Large intestine (tissue), 3 donors: ENCODE results near the gene RND1. TPM values are rescaled to one million over a fixed set of nuclear protein-coding genes. Genes with fewer than 3 reads are reported as not detected.
A peak's percentile ranks its signal among the peaks of the same experiment; 100 is the strongest.

ENCODE experiments used
- DNase-seq, 2 donors: peaks; one replicate each; pipeline versions ENCODE4 v3.0.0 to v3.0.0-alpha.2; 2013
- H3K27ac ChIP-seq: one replicate; pipeline ENCODE4 v1.5.1; 2013; ENCODE audit warnings: low read length
- H3K27me3 ChIP-seq: 2 replicates; pipeline ENCODE4 v1.6.1; 2013; ENCODE audit warnings: low read length; ENCODE audit not compliant: control insufficient read depth, insufficient read depth
- H3K36me3 ChIP-seq: 2 replicates; pipeline ENCODE4 v1.6.1; 2013; ENCODE audit warnings: low read length; ENCODE audit not compliant: control insufficient read depth, insufficient read depth
- H3K4me1 ChIP-seq: one replicate; pipeline ENCODE4 v1.6.1; 2013; ENCODE audit warnings: low read length; ENCODE audit not compliant: control insufficient read depth, insufficient read depth
- H3K4me3 ChIP-seq: one replicate; pipeline ENCODE4 v1.5.1; 2013; ENCODE audit warnings: low read length
- H3K9me3 ChIP-seq: one replicate; pipeline ENCODE4 v1.6.1; 2013; ENCODE audit warnings: mild to moderate bottlenecking, low read depth, low read length, moderate library complexity; ENCODE audit not compliant: control insufficient read depth
- whole genome bisulfite sequencing: methylation state at CpG from one replicate; pipeline ENCODE4 v1.1.5; 2013; ENCODE audit warnings: low lambda C conversion rate; ENCODE audit not compliant: insufficient coverage; 5-methylcytosine and 5-hydroxymethylcytosine counted together
- polyA plus RNA-seq: library from polyadenylated mRNA; unstranded; fragments of 120-200 nt; gene quantifications from one replicate; pipeline ENCODE4 v1.2.1, GENCODE V29; 2013

Gene RND1
- polyA plus RNA-seq, 1 donor: 1.3 TPM

DNA sequence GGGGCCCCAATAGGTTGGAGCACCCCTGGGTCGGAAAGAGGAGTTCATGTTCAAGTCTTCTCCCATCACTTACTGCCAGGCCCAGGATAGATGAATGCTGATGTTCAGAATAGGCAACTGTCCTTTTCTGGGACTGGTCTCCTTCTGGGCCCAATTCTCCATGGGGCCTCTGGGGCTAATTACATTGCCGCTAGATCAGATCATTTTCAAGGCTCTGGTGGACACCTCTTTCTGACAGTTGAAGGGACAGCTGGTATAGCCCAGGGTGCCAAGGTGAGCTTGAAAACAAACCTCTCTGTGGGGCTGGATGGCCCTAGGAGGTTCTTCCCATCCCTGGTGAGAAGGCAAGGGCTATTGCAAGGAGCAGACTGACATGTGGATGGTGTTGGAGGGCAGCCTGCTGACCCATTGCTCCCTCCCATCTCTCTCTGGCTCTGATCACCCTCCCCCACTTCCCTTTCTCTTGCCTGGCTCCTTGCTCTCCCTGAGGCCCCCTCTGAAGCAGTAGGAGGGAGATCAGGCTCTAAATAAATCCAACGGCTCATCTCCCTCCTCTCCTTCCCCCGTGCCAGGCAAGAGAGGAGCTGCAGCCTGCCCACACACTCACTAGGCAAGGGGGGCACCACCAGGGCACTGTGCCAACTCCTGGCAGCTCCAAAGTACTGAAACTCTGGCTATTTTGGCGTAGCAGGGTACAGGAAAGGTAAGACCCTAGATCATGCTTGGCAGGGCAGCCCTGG lies 45.5 kb downstream of the RND1 start:
- H3K4me3 ChIP-seq: no peak overlapping the region
- DNase-seq: no peak
- WGBS: no CpG with 5 or more reads among the region's 5 CpGs
- peaks cover 6% of the 10 kb centered on the region for H3K27me3 ChIP-seq
- peaks cover 22% of the 10 kb centered on the region for H3K4me1 ChIP-seq
- no peaks in the 10 kb centered on the region for H3K9me3 ChIP-seq
- H3K27ac ChIP-seq: no peak overlapping the region
- peaks cover 12% of the 10 kb centered on the region for H3K36me3 ChIP-seq

DNA sequence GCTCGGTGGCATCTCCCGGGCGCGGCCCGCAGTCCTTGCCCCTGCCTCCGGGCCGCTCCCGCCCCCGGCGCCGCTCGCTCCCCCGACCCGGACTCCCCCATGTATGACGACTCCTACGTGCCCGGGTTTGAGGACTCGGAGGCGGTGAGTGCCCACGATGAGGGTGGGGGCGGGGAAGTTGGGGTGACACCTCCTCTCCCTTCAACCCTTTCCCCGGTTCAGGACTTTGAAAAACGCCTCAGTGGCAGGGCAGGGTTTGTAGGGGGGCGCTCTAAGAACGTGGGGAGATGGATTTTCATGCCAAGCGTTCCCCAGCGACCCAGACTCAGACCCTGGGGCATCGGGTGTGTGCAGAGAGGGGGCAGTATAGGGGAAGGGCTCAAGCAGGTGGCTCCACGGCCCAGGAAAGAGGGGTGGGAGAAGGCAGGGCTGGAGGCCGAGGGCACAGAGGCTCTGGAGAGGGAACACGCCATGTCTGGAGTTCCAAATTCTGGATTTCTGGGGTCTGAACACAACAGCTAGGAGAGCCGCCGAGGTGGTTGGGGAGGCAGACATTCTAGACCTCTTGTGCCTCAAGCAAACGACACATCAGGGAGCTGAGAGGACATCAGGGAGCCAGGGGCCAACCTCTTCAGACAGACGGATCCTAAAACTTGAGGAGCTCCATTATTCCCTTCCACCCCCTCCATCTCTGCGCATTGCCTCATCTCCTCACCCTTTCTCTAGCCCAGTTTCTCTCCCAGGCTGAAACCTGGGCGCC lies 46.7 kb downstream of the RND1 start:
- Histone ChIP-seq H3K36me3 (peaks cover 6% of the 10 kb centered on the region), H3K4me3 (peak overlapping the region; percentile 63), H3K4me1 (peaks cover 26% of the 10 kb centered on the region), H3K27ac (no peak overlapping the region), H3K27me3 (peaks cover 6% of the 10 kb centered on the region), H3K9me3 (no peaks in the 10 kb centered on the region)
- no CpG with 5 or more reads among the region's 37 CpGs for WGBS
- no peak for DNase-seq

- Histone ChIP-seq H3K27ac (no peak within 1 kb of the TSS), H3K36me3 (no peaks in the 10 kb centered on the region)
- peak; percentile 37 to 72 for DNase-seq
Observed at GRCh38 chr12:48817873-48818830, 47.5 kb downstream of the RND1 start, which contains the start of gene CACNB3. TSS of gene CACNB3 (plus strand) at chr12:48818496. CDS start at chr12:48818930, 434 bp downstream.

GRCh38 chr12:48816143-48816854 lies 49.4 kb downstream of the RND1 start:
- peaks cover 35% of the 10 kb centered on the region for H3K4me1 ChIP-seq
- H3K4me3 ChIP-seq: peak overlapping the region; percentile 79
- peaks cover 6% of the 10 kb centered on the region for H3K27me3 ChIP-seq
- DNase-seq: no peak
- H3K9me3 ChIP-seq: no peaks in the 10 kb centered on the region
- H3K27ac ChIP-seq: peak overlapping the region; percentile 9
- WGBS: no CpG with 5 or more reads among the region's 3 CpGs
- H3K36me3 ChIP-seq: no peaks in the 10 kb centered on the region

More at GRCh38 chr12:48817873-48818830, 47.5 kb downstream of the RND1 start, which contains the start of gene CACNB3:
- peaks cover 29% of the 10 kb centered on the region for H3K4me1 ChIP-seq
- peak within 1 kb of the TSS; percentile 63 for H3K4me3 ChIP-seq
- H3K9me3 ChIP-seq: no peaks in the 10 kb centered on the region
- 0% methylated on average over 2 of the region's 79 CpGs for whole genome bisulfite sequencing
- H3K27me3 ChIP-seq: peaks cover 6% of the 10 kb centered on the region

GRCh38 chr12:48815126-48816110 lies 50.3 kb downstream of the RND1 start:
- H3K4me3 ChIP-seq: peak overlapping the region; percentile 79
- 0% methylated on average over 3 of the region's 54 CpGs for WGBS
- no peaks in the 10 kb centered on the region for H3K9me3 ChIP-seq
- H3K27ac ChIP-seq: peak overlapping the region; percentile 94
- DNase-seq: peak; percentile 84 to 93
- H3K4me1 ChIP-seq: peaks cover 44% of the 10 kb centered on the region
- H3K27me3 ChIP-seq: peaks cover 6% of the 10 kb centered on the region
- no peaks in the 10 kb centered on the region for H3K36me3 ChIP-seq

DNA sequence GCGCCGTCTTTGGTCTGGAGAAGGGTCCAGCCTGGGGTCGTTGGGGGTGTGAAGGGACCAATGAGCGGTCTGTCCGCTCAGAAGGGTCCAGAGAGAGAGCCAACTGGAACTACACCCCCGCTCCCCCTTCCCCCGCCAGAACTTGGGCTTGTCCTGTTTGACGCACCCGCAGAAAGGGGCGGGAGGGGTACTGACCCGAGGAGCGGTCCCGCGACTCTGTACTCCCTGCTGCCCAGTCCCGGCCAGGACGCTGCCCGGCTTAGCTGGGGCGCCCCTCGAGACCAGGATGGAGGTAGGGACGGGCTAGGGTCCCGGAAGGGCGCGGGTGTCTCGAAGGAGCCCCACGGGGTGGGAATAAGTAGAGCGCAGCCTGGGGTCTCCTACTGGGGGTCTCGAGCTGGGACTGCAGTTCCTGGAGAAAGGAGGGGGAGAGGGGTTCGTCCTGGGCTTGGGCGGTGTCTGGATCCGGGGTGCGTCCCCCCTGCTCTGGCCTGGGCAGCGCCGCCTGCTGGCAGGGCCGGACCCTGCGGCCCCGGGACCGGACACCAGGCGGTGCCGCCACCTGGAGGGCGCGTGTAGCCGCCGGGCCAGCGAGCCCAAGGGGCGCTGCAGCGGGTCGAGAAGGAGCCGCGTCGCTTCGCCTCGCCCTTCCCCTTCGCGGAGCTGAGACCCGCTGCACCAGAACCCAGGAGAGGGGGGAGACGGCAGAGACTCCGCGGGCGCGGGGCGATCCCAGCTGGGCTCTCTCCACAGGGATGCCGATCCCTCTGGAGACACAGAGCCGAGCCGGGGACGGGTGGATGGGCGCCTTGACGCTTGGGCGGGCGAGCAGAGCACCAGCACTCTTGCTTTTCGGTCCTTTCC lies 51.2 kb downstream of the RND1 start:
- Histone ChIP-seq H3K27ac (peak overlapping the region; percentile 94), H3K9me3 (no peaks in the 10 kb centered on the region), H3K4me3 (peak overlapping the region; percentile 79), H3K27me3 (peaks cover 6% of the 10 kb centered on the region), H3K36me3 (no peaks in the 10 kb centered on the region), H3K4me1 (peaks cover 47% of the 10 kb centered on the region)
- DNase-seq: peak; percentile 81 to 87
- WGBS: no CpG with 5 or more reads among the region's 70 CpGs

DNA sequence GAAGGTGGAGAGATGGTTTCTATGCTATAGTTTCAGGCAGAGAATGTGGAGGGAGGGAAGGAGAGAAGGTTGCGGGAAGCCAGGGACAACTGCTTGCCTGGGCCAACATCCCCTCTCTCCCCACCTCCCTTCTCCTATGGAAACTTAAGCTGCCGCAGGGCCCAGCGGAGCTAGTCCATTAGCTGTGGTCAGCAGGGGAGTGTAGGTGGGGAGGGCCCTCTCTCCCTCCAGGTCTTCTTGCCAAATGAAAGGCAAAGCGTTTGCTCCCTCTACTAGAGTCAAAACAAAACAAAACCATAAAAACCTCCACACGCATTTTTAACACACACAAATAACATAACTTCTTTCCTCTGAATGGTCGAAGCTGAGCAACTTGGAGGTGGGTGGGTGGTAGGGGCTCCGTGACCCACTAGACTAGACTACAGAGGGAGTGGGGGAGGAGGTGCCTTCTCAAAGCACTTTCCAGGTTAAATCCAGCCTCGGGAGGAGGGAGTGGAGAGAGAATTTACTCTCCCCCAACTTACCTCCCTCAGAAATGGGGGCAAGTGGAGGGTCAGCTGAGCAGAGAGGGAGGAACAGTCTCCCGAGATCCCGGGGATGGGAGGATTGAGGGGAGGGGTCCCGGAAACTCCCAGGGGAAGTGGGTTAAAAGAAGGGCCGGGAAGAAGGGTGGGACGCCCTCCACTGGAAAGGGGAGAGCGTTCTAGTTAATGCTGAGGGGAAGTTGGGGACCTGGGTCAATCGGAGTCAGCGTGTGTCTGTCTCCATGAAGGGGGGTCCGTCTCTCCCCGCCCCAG lies 52.0 kb downstream of the RND1 start:
- H3K36me3 ChIP-seq: no peaks in the 10 kb centered on the region
- peaks cover 43% of the 10 kb centered on the region for H3K4me1 ChIP-seq
- H3K27me3 ChIP-seq: peaks cover 4% of the 10 kb centered on the region
- H3K4me3 ChIP-seq: peak overlapping the region; percentile 79
- DNase-seq: no peak
- no peak overlapping the region for H3K27ac ChIP-seq
- WGBS: 0% methylated on average over 1 of the region's 18 CpGs
- no peaks in the 10 kb centered on the region for H3K9me3 ChIP-seq

DNA sequence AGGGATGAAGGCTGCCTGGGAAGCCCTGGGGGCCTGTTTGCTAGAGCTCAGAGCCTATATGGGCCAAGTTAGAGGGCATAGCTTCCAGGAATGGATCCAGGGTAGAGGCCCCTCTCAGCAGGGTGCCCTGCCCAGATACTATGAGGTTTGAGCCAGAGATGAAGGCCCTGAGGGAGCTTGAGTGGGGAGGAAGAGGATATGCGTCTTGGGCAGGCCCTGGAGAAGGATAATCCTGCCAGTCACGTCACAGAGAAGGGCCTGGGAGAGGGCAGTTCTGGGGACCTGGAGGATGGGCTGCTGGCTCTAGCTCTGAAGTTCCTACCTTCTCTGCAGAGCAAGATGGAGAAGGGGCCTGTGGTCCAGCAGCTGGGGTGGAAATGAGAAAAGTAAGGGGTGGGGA lies 53.3 kb downstream of the RND1 start:
- no peak for DNase-seq
- Histone ChIP-seq H3K4me3 (no peak overlapping the region), H3K27ac (no peak overlapping the region), H3K4me1 (peaks cover 38% of the 10 kb centered on the region), H3K27me3 (peaks cover 3% of the 10 kb centered on the region), H3K9me3 (no peaks in the 10 kb centered on the region), H3K36me3 (no peaks in the 10 kb centered on the region)
- WGBS: no CpG with 5 or more reads among the region's 2 CpGs
